ENCODE measurements around the gene KLHL29.
A peak's percentile ranks its signal among the peaks of the same experiment; 100 is the strongest.

Gene KLHL29

GRCh38 chr2:23478933-23479683 lies 94.1 kb downstream of the KLHL29 start:
- no peak for DNase-seq

GRCh38 chr2:23480957-23481797 lies 96.2 kb downstream of the KLHL29 start:
- DNase-seq, result no peak

GRCh38 chr2:23482188-23482587 lies 97.2 kb downstream of the KLHL29 start:
- DNase-seq, result no peak

- no peak for DNase-seq
Observed at GRCh38 chr2:23482607-23483006, 97.6 kb downstream of the KLHL29 start.

GRCh38 chr2:23483791-23484190 lies 98.8 kb downstream of the KLHL29 start:
- DNase-seq, result no peak

GRCh38 chr2:23484275-23484674 lies 99.3 kb downstream of the KLHL29 start:
- no peak for DNase-seq

- no peak for DNase-seq
Observed at GRCh38 chr2:23484767-23485166, 99.8 kb downstream of the KLHL29 start.

- no peak for DNase-seq
Observed at GRCh38 chr2:23485261-23485660, 100.3 kb downstream of the KLHL29 start.

GRCh38 chr2:23485841-23486683 lies 101.1 kb downstream of the KLHL29 start:
- no peak for DNase-seq

GRCh38 chr2:23486684-23487075 lies 101.7 kb downstream of the KLHL29 start:
- no peak for DNase-seq

- DNase-seq, result no peak
Observed at GRCh38 chr2:23487735-23488492, 102.9 kb downstream of the KLHL29 start.

- DNase-seq, result no peak
Observed at GRCh38 chr2:23488584-23488983, 103.6 kb downstream of the KLHL29 start.

GRCh38 chr2:23489471-23490322 lies 104.7 kb downstream of the KLHL29 start:
- DNase-seq, result no peak

- DNase-seq, result no peak
Observed at GRCh38 chr2:23491591-23492336, 106.8 kb downstream of the KLHL29 start.

- DNase-seq, result no peak
Observed at GRCh38 chr2:23492337-23492675, 107.3 kb downstream of the KLHL29 start.

GRCh38 chr2:23492921-23493320 lies 107.9 kb downstream of the KLHL29 start:
- no peak for DNase-seq

GRCh38 chr2:23493846-23494245 lies 108.9 kb downstream of the KLHL29 start:
- no peak for DNase-seq

GRCh38 chr2:23494286-23494685 lies 109.3 kb downstream of the KLHL29 start:
- no peak for DNase-seq

GRCh38 chr2:23495661-23496114 lies 110.7 kb downstream of the KLHL29 start:
- DNase-seq, result no peak

GRCh38 chr2:23496456-23496855 lies 111.5 kb downstream of the KLHL29 start:
- DNase-seq, result no peak

- DNase-seq, result peak; percentile 41
Observed at GRCh38 chr2:23497063-23497462, 112.1 kb downstream of the KLHL29 start.
